Frontal cortex (tissue), 4 donors: ENCODE measurements around the gene THSD7A. TPM values are rescaled to one million over a fixed set of nuclear protein-coding genes. Genes with fewer than 3 reads are reported as not detected.

Source experiments
- DNase-seq, 2 donors: peaks; one replicate each; pipeline ENCODE4 v3.0.0; 2012; ENCODE audit warnings: low spot score in 2 of 2
- FAIRE-seq: peaks from 2 replicates; lab custom pipeline; 2012; peaks lifted over from hg19 to GRCh38; lab: Jason Lieb, UNC
- total RNA-seq: library from RNA; depleted of rRNA; stranded (reverse); fragments of >200 nt; gene quantifications from one replicate; pipeline ENCODE4 v1.2.3, GENCODE V29; 2014
- donor health status: control.
- donor health status: control.
- donor health status: control.

THSD7A gene
- total RNA-seq, 1 donor from 2014 or later, result 34.6 TPM

DNA sequence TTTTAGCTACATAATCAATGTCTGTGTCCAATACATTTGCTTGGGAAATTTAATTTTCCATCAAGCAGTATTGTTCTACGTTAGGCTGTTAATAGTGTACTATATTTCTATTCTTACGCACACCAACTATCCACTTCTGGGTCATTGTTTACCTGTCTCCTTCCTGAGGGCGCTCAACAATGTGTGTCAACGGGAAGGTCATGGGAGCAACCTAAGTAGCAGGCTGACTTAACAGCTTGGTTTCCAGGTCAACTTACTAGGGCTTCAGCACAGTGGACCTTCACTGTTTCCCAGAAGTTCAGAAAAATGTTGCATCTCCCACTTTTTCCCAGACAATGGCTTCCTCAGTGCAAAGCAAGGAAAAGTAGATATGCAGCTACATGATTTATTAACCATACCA lies 13.7 kb downstream of the THSD7A start:
- FAIRE-seq (no peak), DNase-seq (no peak)

DNA sequence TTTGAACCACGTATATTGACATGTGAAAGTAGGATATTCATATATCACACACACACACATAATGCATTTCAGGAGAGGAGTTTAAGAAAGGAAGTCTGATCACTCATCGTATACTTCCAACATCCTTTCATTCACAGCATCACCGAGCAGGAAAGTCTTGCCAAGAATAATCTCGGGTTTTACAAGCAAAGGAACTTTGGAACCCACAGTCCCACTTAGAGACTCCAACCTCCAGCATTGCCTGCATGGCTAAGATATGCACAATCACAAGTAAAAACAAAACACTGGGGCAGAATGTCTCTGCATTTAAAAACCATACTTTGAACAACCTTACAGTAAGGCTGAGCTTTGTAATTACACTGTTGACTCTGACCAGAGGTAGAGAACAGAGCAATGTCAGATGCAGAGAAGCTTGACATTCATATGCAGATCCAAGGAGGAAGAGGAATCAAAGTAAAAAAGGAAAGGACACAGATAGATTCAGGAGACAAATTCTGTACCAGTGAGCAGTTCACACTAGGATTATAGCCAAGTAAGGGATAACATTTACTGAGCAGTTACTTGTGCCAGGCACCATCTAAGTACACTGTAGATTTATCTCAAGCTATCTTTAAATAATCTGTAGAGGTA lies 14.8 kb downstream of the THSD7A start:
- no peak for DNase-seq
- FAIRE-seq, result no peak

DNA sequence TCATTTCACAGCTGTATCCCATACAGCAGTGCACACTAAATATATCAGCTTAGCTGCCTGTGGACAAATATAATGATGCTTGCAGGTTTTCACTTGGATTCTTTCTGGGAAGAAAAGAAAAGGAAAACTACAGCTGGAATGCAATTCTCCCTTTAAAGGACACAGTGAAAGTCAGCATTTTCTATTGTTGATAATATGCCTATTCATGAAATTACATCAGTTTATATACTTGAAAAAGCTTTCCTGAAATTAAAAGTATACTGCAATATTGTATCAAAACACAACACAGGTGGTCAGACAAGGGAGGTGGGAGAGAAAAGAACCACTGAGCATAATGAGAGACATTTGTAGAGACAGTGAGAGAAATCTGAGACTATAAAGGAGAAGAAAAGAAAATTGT lies 20.3 kb downstream of the THSD7A start:
- DNase-seq, result no peak
- FAIRE-seq, result no peak

DNA sequence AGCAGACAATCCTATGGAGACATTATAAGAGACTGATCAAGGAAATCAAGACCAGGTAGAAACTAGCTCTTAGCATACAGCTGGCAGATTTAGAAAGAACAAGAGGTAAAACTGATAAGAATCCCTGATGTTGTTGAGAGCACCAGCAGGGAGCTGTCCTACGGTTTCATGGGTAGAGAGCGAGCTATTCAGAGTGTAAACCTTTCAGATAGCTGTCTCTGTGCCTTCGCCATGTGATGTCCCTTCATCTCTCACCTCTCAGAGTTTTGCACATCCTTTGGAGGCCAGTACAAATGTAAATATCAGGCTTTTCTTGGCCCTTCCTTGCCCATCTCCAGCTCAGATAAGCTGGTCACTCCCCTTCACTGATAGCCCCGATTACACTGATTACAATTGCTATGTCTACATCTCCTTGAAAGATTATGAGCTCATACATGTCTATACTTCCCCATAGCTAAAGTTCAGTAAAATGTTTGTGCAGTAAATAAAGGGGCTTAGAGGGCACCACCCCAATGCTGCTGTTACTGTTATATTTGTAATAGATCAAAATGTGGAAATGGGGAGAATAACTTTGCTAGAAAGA lies 21.9 kb downstream of the THSD7A start:
- FAIRE-seq (no peak), DNase-seq (no peak)

GRCh38 chr7:11807000-11807399 lies 25.0 kb downstream of the THSD7A start:
- FAIRE-seq, result no peak
- no peak for DNase-seq

DNA sequence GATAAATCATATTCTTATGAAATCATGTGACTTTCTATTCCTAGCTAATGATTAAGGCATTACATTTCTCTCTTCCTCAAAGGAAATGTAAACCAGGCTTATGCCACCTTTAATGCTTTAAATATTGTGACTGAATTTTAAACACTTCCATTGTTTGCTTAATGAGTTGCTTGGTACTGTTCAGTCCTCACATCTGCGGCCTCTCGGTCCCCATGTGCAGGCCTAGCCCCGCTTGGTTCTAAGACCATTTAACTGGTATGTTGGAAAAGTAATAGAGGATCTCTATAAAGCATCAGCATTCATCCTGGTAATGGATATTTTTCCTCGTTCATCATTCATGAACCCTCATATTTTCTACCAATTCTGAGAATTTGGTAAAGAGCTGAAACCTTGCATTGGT lies 27.4 kb downstream of the THSD7A start:
- FAIRE-seq (no peak), DNase-seq (no peak)

DNA sequence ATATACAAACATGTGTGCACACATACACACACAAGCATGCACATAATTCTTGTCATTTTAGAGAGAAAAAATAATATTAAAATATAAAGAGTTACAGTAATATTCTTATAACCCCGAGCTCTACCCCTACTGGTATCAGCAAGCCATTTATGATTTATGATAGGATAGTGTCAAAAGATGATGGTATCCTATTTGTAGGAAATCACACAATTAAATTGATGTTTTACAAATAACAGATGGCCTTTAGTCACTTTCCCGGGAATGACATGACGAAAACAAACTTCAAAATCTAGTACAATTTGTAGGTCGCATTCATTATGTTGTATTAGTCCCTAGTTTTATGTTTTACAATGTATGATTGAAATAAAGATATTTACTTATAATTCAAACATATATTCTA lies 36.8 kb downstream of the THSD7A start:
- FAIRE-seq, result no peak
- DNase-seq, result no peak

DNA sequence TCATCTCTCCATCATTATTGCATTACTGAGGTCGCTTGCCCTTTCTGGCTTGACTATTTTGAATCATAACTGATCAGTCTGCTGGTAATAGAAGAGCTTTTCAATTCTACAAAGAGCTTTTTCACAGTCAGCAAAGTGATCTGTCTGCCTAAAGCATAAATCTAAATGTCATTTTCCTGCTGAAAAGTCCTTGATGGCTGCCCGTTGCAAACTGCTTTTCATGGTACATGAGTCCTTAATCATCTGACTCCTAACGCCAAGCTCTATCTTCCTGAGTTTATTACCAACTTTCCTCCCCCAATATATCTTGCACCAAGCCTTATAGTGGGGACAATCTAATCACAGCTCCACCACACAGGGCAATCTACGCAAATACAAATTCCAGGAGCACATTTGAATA lies 39.8 kb downstream of the THSD7A start:
- FAIRE-seq (no peak), DNase-seq (no peak)

DNA sequence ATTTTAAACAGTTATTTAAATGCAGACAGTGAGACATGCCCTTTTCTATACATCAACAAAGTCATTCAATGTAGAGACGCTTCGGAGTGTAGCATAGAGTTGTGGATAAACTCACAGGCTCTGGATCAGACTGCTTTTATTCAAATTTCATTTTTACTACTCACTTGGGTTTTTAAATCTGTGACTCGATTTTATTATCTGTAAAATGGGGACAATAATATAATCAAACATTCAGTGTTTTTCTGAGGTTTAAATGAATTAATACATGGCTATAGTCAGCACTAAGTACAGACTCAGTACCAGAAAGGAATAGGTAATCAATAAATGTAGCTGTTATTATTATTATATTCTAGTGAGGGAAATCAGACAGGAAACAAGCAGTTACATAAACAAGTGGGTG lies 43.4 kb downstream of the THSD7A start:
- FAIRE-seq (no peak), DNase-seq (no peak)

DNA sequence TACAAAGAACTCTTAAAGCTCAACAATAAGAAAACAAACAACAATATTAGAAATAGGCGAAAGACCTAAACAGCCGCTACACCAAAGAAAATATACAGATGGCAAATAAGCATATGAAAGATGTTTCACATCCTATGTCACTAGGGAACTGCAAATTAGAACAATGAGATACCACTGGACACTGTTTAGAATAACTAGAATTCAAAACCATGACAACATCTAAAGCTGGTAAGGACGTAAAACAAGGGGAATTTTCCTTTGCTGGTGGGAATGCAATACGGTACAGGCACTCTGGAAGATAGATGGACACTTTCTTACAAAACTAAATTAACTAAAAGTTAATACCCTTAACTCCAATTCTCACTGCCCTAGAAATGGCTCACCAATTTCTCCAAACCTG lies 44.5 kb downstream of the THSD7A start:
- FAIRE-seq, result no peak
- DNase-seq, result no peak

- FAIRE-seq (no peak), DNase-seq (no peak)
Measured at GRCh38 chr7:11786186-11786585, 45.8 kb downstream of the THSD7A start.

- DNase-seq, result no peak
- no peak for FAIRE-seq
Measured at GRCh38 chr7:11784769-11785536, 47.0 kb downstream of the THSD7A start.

GRCh38 chr7:11779864-11780674 lies 51.9 kb downstream of the THSD7A start:
- FAIRE-seq, result no peak
- no peak for DNase-seq

DNA sequence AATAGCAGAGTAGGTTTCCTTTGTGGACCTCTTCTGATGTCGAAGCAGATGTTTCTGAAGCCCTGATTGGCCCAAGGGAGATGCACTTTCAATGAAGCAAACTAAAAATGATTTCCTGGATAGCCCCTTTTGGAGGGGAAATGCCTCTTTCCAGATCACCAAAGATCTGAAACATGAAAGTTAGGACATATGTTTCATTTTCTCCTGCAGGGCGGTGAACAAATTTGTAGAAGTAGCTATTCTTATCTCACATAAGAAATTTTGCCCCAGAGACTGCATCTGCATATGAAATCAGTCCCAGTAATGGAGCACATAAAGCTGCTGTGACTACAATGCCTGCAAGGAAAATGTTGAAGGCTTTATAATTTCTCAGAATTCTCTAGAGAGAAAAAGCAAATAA lies 56.0 kb downstream of the THSD7A start:
- FAIRE-seq, result no peak
- no peak for DNase-seq

DNA sequence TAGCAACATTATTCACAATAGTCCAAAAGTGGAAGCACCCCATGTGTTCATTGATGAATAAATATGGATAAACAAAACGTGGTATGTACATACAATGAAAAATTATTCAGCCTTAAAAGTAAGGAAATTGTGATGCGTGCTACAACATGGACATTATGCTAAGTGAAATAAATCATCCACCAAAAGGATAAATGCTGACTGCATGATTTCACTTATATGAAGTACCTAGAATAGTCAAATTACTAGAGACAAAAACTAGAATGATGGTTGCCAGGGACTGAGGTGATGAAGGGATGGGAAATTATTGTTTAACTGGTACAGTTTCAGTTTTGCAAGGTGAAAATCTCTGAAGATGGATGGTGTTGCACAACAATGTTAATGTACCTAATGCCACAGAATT lies 56.6 kb downstream of the THSD7A start:
- FAIRE-seq, result no peak
- no peak for DNase-seq

DNA sequence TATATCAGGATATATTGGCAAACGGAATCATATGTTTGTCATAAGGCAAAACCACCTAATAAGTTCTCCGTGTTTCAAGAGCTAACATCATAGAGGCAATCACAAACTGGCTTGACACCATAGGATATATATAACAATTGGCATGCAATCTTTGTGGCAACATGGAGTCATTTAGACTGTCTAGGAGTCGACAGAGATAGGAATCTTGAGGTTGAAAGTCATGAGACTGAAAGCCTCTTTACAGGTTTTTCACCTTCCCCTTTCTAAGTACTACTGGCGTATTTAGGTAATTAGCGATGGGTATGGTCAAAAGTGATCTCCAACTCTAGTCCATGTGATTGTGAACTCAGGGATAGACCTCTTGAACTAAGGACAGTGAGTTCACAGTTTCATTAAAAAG lies 63.7 kb downstream of the THSD7A start:
- FAIRE-seq, result no peak
- DNase-seq, result no peak

DNA sequence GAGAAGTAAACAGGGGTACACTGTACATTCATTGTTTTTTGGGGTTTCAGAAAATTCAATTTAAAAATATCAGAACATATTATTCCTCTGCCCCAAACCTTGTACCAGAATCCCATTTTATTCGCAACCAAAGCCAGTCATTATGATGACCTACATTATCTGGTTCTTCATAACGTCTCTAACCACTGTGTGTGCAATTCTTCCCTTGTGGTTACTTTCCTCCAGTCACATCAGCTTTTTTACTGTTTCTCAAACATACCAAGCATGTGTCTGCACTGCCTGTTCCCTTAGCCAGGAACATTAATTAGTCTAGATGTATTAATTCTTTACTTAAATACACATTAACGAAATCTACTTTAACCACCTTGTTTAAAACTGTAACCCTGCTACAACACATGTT lies 64.8 kb downstream of the THSD7A start:
- no peak for DNase-seq
- FAIRE-seq, result no peak

- FAIRE-seq (no peak), DNase-seq (no peak)
Measured at GRCh38 chr7:11760372-11760771, 71.6 kb downstream of the THSD7A start.

- FAIRE-seq (no peak), DNase-seq (no peak)
Measured at GRCh38 chr7:11758627-11759111, 73.3 kb downstream of the THSD7A start.

GRCh38 chr7:11757153-11757552 lies 74.8 kb downstream of the THSD7A start:
- no peak for DNase-seq
- FAIRE-seq, result no peak

DNA sequence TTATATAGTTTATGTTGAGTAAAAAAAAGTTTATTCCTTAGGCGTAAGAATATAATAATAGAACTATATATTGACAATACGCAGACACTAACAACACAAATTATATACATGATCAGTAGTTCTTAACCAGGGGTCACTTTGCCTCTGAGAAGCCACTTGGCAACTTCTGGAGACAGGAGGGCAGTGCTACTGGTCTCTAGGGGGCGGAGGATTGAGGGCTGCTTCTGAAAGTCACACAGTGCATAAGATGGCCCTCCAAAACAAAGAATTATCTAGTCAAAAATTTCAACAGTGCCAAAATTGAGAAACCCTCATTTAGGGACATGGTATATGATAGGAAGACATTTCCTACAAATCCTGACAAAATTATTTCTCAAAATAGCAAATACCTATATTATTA lies 77.1 kb downstream of the THSD7A start:
- DNase-seq (no peak), FAIRE-seq (no peak)
